Measurements from ENCODE around the gene SLC35E1. TPM values are rescaled to one million over a fixed set of nuclear protein-coding genes. Genes with fewer than 3 reads are reported as not detected.

SLC35E1 gene
- total RNA-seq, 1 experiment from 2014 or later: 28.5 TPM

GRCh38 chr19:16588824-16589577 is 16.8 kb upstream of the SLC35E1 start:
- ChIA-PET CTCF (interaction anchor here (1.4 to 1.6 kb wide), 4 partner anchors 11 to 206 kb away, joined by 3 to 6 read pairs (median 3); no protein-coding TSS in a partner anchor), POLR2A (interaction anchor here (0.8 to 1.5 kb wide), 2 partner anchors 17 to 28 kb away, joined by 3 to 6 read pairs; partner anchors contain the start of gene SLC35E1)
- TF ChIP-seq MXD4 (CRISPR knock-in tag; IDR thresholded peaks at IDR 0.05; ENCODE audit: borderline replicate concordance): no peak
- no peak for TF ChIP-seq ZNF219 (CRISPR knock-in tag; IDR thresholded peaks at IDR 0.05; ENCODE audit: borderline replicate concordance)
- no peak for TF ChIP-seq ZNF281 (CRISPR knock-in tag; IDR thresholded peaks at IDR 0.05)
- TF ChIP-seq, protein P1, sequence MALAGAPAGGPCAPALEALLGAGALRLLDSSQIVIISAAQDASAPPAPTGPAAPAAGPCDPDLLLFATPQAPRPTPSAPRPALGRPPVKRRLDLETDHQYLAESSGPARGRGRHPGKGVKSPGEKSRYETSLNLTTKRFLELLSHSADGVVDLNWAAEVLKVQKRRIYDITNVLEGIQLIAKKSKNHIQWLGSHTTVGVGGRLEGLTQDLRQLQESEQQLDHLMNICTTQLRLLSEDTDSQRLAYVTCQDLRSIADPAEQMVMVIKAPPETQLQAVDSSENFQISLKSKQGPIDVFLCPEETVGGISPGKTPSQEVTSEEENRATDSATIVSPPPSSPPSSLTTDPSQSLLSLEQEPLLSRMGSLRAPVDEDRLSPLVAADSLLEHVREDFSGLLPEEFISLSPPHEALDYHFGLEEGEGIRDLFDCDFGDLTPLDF (CRISPR knock-in tag; IDR thresholded peaks at IDR 0.05): no peak
- TF ChIP-seq RORB (CRISPR knock-in tag; IDR thresholded peaks at IDR 0.05): no peak
- TF ChIP-seq, protein P2, sequence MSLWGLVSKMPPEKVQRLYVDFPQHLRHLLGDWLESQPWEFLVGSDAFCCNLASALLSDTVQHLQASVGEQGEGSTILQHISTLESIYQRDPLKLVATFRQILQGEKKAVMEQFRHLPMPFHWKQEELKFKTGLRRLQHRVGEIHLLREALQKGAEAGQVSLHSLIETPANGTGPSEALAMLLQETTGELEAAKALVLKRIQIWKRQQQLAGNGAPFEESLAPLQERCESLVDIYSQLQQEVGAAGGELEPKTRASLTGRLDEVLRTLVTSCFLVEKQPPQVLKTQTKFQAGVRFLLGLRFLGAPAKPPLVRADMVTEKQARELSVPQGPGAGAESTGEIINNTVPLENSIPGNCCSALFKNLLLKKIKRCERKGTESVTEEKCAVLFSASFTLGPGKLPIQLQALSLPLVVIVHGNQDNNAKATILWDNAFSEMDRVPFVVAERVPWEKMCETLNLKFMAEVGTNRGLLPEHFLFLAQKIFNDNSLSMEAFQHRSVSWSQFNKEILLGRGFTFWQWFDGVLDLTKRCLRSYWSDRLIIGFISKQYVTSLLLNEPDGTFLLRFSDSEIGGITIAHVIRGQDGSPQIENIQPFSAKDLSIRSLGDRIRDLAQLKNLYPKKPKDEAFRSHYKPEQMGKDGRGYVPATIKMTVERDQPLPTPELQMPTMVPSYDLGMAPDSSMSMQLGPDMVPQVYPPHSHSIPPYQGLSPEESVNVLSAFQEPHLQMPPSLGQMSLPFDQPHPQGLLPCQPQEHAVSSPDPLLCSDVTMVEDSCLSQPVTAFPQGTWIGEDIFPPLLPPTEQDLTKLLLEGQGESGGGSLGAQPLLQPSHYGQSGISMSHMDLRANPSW (CRISPR knock-in tag; conservative IDR thresholded peaks at IDR 0.05; ENCODE audit: low read depth): no peak
- no peak for TF ChIP-seq NR2C2 (CRISPR knock-in tag; IDR thresholded peaks at IDR 0.05)
- TF ChIP-seq KAT7 (CRISPR knock-in tag; IDR thresholded peaks at IDR 0.05; ENCODE audit: borderline replicate concordance): no peak
- TF ChIP-seq NFE2L1 (CRISPR knock-in tag; IDR thresholded peaks at IDR 0.05): no peak
- TF ChIP-seq, protein P3, sequence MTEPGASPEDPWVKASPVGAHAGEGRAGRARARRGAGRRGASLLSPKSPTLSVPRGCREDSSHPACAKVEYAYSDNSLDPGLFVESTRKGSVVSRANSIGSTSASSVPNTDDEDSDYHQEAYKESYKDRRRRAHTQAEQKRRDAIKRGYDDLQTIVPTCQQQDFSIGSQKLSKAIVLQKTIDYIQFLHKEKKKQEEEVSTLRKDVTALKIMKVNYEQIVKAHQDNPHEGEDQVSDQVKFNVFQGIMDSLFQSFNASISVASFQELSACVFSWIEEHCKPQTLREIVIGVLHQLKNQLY (CRISPR knock-in tag; IDR thresholded peaks at IDR 0.05): no peak
- TF ChIP-seq TEAD4 (CRISPR knock-in tag; IDR thresholded peaks at IDR 0.05): no peak
- TF ChIP-seq, protein P4, sequence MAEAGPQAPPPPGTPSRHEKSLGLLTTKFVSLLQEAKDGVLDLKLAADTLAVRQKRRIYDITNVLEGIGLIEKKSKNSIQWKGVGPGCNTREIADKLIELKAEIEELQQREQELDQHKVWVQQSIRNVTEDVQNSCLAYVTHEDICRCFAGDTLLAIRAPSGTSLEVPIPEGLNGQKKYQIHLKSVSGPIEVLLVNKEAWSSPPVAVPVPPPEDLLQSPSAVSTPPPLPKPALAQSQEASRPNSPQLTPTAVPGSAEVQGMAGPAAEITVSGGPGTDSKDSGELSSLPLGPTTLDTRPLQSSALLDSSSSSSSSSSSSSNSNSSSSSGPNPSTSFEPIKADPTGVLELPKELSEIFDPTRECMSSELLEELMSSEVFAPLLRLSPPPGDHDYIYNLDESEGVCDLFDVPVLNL (CRISPR knock-in tag; IDR thresholded peaks at IDR 0.05; ENCODE audit: borderline replicate concordance, low read depth): no peak
- TF ChIP-seq, protein P5, sequence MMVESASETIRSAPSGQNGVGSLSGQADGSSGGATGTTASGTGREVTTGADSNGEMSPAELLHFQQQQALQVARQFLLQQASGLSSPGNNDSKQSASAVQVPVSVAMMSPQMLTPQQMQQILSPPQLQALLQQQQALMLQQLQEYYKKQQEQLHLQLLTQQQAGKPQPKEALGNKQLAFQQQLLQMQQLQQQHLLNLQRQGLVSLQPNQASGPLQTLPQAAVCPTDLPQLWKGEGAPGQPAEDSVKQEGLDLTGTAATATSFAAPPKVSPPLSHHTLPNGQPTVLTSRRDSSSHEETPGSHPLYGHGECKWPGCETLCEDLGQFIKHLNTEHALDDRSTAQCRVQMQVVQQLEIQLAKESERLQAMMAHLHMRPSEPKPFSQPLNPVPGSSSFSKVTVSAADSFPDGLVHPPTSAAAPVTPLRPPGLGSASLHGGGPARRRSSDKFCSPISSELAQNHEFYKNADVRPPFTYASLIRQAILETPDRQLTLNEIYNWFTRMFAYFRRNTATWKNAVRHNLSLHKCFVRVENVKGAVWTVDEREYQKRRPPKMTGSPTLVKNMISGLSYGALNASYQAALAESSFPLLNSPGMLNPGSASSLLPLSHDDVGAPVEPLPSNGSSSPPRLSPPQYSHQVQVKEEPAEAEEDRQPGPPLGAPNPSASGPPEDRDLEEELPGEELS (CRISPR knock-in tag; IDR thresholded peaks at IDR 0.05): no peak
- no peak for TF ChIP-seq TCF7 (CRISPR knock-in tag; IDR thresholded peaks at IDR 0.05; ENCODE audit: low read depth)
- TF ChIP-seq ZNF416 (CRISPR knock-in tag; IDR thresholded peaks at IDR 0.05): no peak
- TF ChIP-seq FOXJ3 (CRISPR knock-in tag; IDR thresholded peaks at IDR 0.05; ENCODE audit: borderline replicate concordance): no peak
- TF ChIP-seq, protein P6, sequence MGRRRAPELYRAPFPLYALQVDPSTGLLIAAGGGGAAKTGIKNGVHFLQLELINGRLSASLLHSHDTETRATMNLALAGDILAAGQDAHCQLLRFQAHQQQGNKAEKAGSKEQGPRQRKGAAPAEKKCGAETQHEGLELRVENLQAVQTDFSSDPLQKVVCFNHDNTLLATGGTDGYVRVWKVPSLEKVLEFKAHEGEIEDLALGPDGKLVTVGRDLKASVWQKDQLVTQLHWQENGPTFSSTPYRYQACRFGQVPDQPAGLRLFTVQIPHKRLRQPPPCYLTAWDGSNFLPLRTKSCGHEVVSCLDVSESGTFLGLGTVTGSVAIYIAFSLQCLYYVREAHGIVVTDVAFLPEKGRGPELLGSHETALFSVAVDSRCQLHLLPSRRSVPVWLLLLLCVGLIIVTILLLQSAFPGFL (CRISPR knock-in tag; IDR thresholded peaks at IDR 0.05; ENCODE audit: borderline replicate concordance): no peak
- TF ChIP-seq CREM (CRISPR knock-in tag; IDR thresholded peaks at IDR 0.05): no peak
- no peak for TF ChIP-seq USF2 (CRISPR knock-in tag; IDR thresholded peaks at IDR 0.05)
- TF ChIP-seq, protein P7, sequence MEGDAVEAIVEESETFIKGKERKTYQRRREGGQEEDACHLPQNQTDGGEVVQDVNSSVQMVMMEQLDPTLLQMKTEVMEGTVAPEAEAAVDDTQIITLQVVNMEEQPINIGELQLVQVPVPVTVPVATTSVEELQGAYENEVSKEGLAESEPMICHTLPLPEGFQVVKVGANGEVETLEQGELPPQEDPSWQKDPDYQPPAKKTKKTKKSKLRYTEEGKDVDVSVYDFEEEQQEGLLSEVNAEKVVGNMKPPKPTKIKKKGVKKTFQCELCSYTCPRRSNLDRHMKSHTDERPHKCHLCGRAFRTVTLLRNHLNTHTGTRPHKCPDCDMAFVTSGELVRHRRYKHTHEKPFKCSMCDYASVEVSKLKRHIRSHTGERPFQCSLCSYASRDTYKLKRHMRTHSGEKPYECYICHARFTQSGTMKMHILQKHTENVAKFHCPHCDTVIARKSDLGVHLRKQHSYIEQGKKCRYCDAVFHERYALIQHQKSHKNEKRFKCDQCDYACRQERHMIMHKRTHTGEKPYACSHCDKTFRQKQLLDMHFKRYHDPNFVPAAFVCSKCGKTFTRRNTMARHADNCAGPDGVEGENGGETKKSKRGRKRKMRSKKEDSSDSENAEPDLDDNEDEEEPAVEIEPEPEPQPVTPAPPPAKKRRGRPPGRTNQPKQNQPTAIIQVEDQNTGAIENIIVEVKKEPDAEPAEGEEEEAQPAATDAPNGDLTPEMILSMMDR (IDR thresholded peaks at IDR 0.05): no peak
- no peaks in the 10 kb centered on the region for H3K9me3 Mint-ChIP-seq
- no peak overlapping the region for H3K4me3 Mint-ChIP-seq
- H3K4me1 Mint-ChIP-seq: peaks cover 69% of the 10 kb centered on the region
- no peak for ATAC-seq
- H3K27me3 Mint-ChIP-seq (ENCODE audit: low read depth): no peaks in the 10 kb centered on the region
- no peak for DNase-seq (ENCODE audit: low spot score)
- H3K27ac Mint-ChIP-seq: peak overlapping the region; percentile 79; the same call in 1 of the 2 replicates
- H3K36me3 Mint-ChIP-seq: no peaks in the 10 kb centered on the region
